Activated CD4-positive, alpha-beta memory T cell treated with anti-CD3 and anti-CD28 coated beads, Interleukin-2, amount 10 ng/mL, durations not matched to agents 7 days and 5 days (primary cell): ENCODE data around the gene NXN. TPM values are rescaled to one million over a fixed set of nuclear protein-coding genes. Genes with fewer than 3 reads are reported as not detected.
"Not testable (repeated sequence)": the region's sequence is repeated elsewhere in the genome, so short reads cannot be mapped to it uniquely, and the experiment has no call there.

Experiments used
- CTCF ChIA-PET: fragments of 350-600 bp; sonication (Branson Sonifier 250); formaldehyde crosslinking; loops from one replicate; lab custom pipeline; 2021; ENCODE audit warnings: antibody characterized with exemption, inconsistent platforms; lab: Charles Lee
- POLR2A ChIA-PET: fragments of 350-600 bp; sonication (Branson Sonifier 250); formaldehyde crosslinking; loops from one replicate; lab custom pipeline; 2021; ENCODE audit warnings: antibody characterized with exemption; lab: Charles Lee
- DNase-seq: peaks from one replicate; pipeline ENCODE4 v3.0.0-alpha.2; 2020
- H3K27ac Mint-ChIP-seq: one replicate; pipeline ENCODE4 v1.8.0; 2021; ENCODE audit warnings: mild to moderate bottlenecking, mixed read lengths
- H3K27me3 Mint-ChIP-seq: one replicate; pipeline ENCODE4 v1.8.0; 2021; ENCODE audit warnings: mixed read lengths
- H3K36me3 Mint-ChIP-seq: one replicate; pipeline ENCODE4 v1.8.0; 2021; ENCODE audit warnings: low read depth, mixed read lengths
- H3K4me1 Mint-ChIP-seq: one replicate; pipeline ENCODE4 v1.8.0; 2021; ENCODE audit warnings: mixed read lengths
- H3K4me3 Mint-ChIP-seq: one replicate; pipeline ENCODE4 v1.8.0; 2021; ENCODE audit warnings: mild to moderate bottlenecking, mixed read lengths
- H3K9me3 Mint-ChIP-seq: one replicate; pipeline ENCODE4 v1.8.0; 2021; ENCODE audit warnings: mixed read lengths
- total RNA-seq, 2 experiments: library from RNA; stranded (reverse); gene quantifications; one replicate each; pipeline ENCODE4 v1.2.3, GENCODE V29; 2021

Gene NXN
- total RNA-seq, 2 experiments from 2014 or later: 0.23 to 0.30 TPM

- no peaks in the 10 kb centered on the region for H3K36me3 Mint-ChIP-seq
- no peak overlapping the region for H3K4me3 Mint-ChIP-seq
- peaks cover 19% of the 10 kb centered on the region for H3K27me3 Mint-ChIP-seq
- peaks cover 3% of the 10 kb centered on the region for H3K9me3 Mint-ChIP-seq
- ChIA-PET POLR2A (no interaction called here), CTCF (interaction anchor here (1.1 to 2.8 kb wide), 2 partner anchors 105 to 120 kb away, joined by 3 to 12 read pairs; partner anchors contain the start of gene TIMM22)
- DNase-seq: peak; percentile 60
- no peak overlapping the region for H3K27ac Mint-ChIP-seq
- H3K4me1 Mint-ChIP-seq: peaks cover 12% of the 10 kb centered on the region
Observed at GRCh38 chr17:876272-876671, 103.3 kb downstream of the NXN start.

- DNase-seq, H3K4me1 Mint-ChIP-seq, POLR2A ChIA-PET, H3K27ac Mint-ChIP-seq, CTCF ChIA-PET, H3K9me3 Mint-ChIP-seq, H3K36me3 Mint-ChIP-seq, H3K4me3 Mint-ChIP-seq: not testable (repeated sequence)
- peaks cover 15% of the 10 kb centered on the region for H3K27me3 Mint-ChIP-seq
Observed at GRCh38 chr17:874590-874989, 105.0 kb downstream of the NXN start.

GRCh38 chr17:872855-873254 is 106.7 kb downstream of the NXN start:
- peaks cover 3% of the 10 kb centered on the region for H3K9me3 Mint-ChIP-seq
- H3K4me1 Mint-ChIP-seq: peaks cover 7% of the 10 kb centered on the region
- CTCF ChIA-PET: interaction anchor here (0.6 kb wide), 1 partner anchor 124 kb away, joined by 6 read pairs; the partner anchor contains the start of gene TIMM22
- DNase-seq: no peak
- H3K27ac Mint-ChIP-seq: no peak overlapping the region
- peaks cover 16% of the 10 kb centered on the region for H3K27me3 Mint-ChIP-seq
- POLR2A ChIA-PET: no interaction called here
- H3K36me3 Mint-ChIP-seq: no peaks in the 10 kb centered on the region
- H3K4me3 Mint-ChIP-seq: no peak overlapping the region

GRCh38 chr17:871751-872519 is 107.6 kb downstream of the NXN start:
- Mint-ChIP-seq H3K4me3 (no peak overlapping the region), H3K9me3 (peaks cover 3% of the 10 kb centered on the region), H3K36me3 (no peaks in the 10 kb centered on the region), H3K27me3 (peaks cover 16% of the 10 kb centered on the region), H3K27ac (no peak overlapping the region), H3K4me1 (peaks cover 7% of the 10 kb centered on the region)
- DNase-seq: no peak
- ChIA-PET POLR2A (no interaction called here), CTCF (no interaction called here)

- ChIA-PET POLR2A (no interaction called here), CTCF (interaction anchor here (0.7 to 1.5 kb wide), 2 partner anchors 10 to 111 kb away, joined by 3 read pairs; no protein-coding TSS in a partner anchor)
- Mint-ChIP-seq H3K27me3 (peaks cover 15% of the 10 kb centered on the region), H3K27ac (no peak overlapping the region), H3K9me3 (peaks cover 3% of the 10 kb centered on the region), H3K4me1 (no peaks in the 10 kb centered on the region), H3K4me3 (no peak overlapping the region), H3K36me3 (no peaks in the 10 kb centered on the region)
- DNase-seq: no peak
Observed at GRCh38 chr17:869567-870525, 109.7 kb downstream of the NXN start.

GRCh38 chr17:869086-869485 is 110.5 kb downstream of the NXN start:
- H3K4me1 Mint-ChIP-seq: no peaks in the 10 kb centered on the region
- H3K36me3 Mint-ChIP-seq: no peaks in the 10 kb centered on the region
- ChIA-PET CTCF (interaction anchor here (0.7 to 1.5 kb wide), 2 partner anchors 10 to 112 kb away, joined by 3 read pairs; no protein-coding TSS in a partner anchor), POLR2A (no interaction called here)
- DNase-seq: no peak
- H3K27ac Mint-ChIP-seq: no peak overlapping the region
- peaks cover 3% of the 10 kb centered on the region for H3K9me3 Mint-ChIP-seq
- no peak overlapping the region for H3K4me3 Mint-ChIP-seq
- peaks cover 23% of the 10 kb centered on the region for H3K27me3 Mint-ChIP-seq

GRCh38 chr17:867896-868489 is 111.6 kb downstream of the NXN start:
- no peak for DNase-seq
- H3K4me3 Mint-ChIP-seq: no peak overlapping the region
- no peak overlapping the region for H3K27ac Mint-ChIP-seq
- ChIA-PET CTCF (interaction anchor here (1.4 kb wide), 1 partner anchor 33 kb away, joined by 4 read pairs; no protein-coding TSS in a partner anchor), POLR2A (no interaction called here)
- peaks cover 21% of the 10 kb centered on the region for H3K27me3 Mint-ChIP-seq
- H3K36me3 Mint-ChIP-seq: no peaks in the 10 kb centered on the region
- H3K4me1 Mint-ChIP-seq: no peaks in the 10 kb centered on the region
- H3K9me3 Mint-ChIP-seq: peaks cover 3% of the 10 kb centered on the region

- H3K9me3 Mint-ChIP-seq, DNase-seq, H3K4me1 Mint-ChIP-seq, H3K36me3 Mint-ChIP-seq, H3K27ac Mint-ChIP-seq, CTCF ChIA-PET, H3K4me3 Mint-ChIP-seq, POLR2A ChIA-PET: not testable (repeated sequence)
- H3K27me3 Mint-ChIP-seq: peaks cover 20% of the 10 kb centered on the region
Observed at GRCh38 chr17:867238-867637, 112.3 kb downstream of the NXN start.

GRCh38 chr17:866568-867103 is 112.9 kb downstream of the NXN start:
- Mint-ChIP-seq H3K4me1 (no peaks in the 10 kb centered on the region), H3K4me3 (no peak overlapping the region), H3K27me3 (peaks cover 18% of the 10 kb centered on the region), H3K36me3 (no peaks in the 10 kb centered on the region), H3K27ac (no peak overlapping the region), H3K9me3 (no peaks in the 10 kb centered on the region)
- DNase-seq: no peak
- ChIA-PET CTCF (no interaction called here), POLR2A (no interaction called here)

GRCh38 chr17:864315-864714 is 115.3 kb downstream of the NXN start:
- POLR2A ChIA-PET: no interaction called here
- Mint-ChIP-seq H3K36me3 (no peaks in the 10 kb centered on the region), H3K27ac (no peak overlapping the region), H3K4me1 (no peaks in the 10 kb centered on the region), H3K27me3 (peaks cover 17% of the 10 kb centered on the region), H3K4me3 (no peak overlapping the region), H3K9me3 (no peaks in the 10 kb centered on the region)
- CTCF ChIA-PET: no interaction called here
- no peak for DNase-seq

- H3K36me3 Mint-ChIP-seq: no peaks in the 10 kb centered on the region
- no peak overlapping the region for H3K27ac Mint-ChIP-seq
- no peaks in the 10 kb centered on the region for H3K4me1 Mint-ChIP-seq
- POLR2A ChIA-PET: no interaction called here
- H3K27me3 Mint-ChIP-seq: peaks cover 17% of the 10 kb centered on the region
- H3K9me3 Mint-ChIP-seq: no peaks in the 10 kb centered on the region
- CTCF ChIA-PET: no interaction called here
- no peak for DNase-seq
- no peak overlapping the region for H3K4me3 Mint-ChIP-seq
Observed at GRCh38 chr17:863880-864279, 115.7 kb downstream of the NXN start.

- H3K4me3 Mint-ChIP-seq: no peak overlapping the region
- DNase-seq: no peak
- ChIA-PET CTCF (interaction anchor here (0.6 kb wide), 1 partner anchor 75 kb away, joined by 4 read pairs; no protein-coding TSS in a partner anchor), POLR2A (no interaction called here)
- H3K36me3 Mint-ChIP-seq: no peaks in the 10 kb centered on the region
- no peaks in the 10 kb centered on the region for H3K9me3 Mint-ChIP-seq
- H3K4me1 Mint-ChIP-seq: no peaks in the 10 kb centered on the region
- H3K27me3 Mint-ChIP-seq: peaks cover 14% of the 10 kb centered on the region
- H3K27ac Mint-ChIP-seq: no peak overlapping the region
Observed at GRCh38 chr17:862582-862981, 117.0 kb downstream of the NXN start.
